Measurements from ENCODE around the gene HEATR5A. TPM values are rescaled to one million over a fixed set of nuclear protein-coding genes. Genes with fewer than 3 reads are reported as not detected.

Gene HEATR5A
- total and polyA plus RNA-seq, 2 of the 13 experiments (the other 11 are each of a cell fraction or from before 2014, with no cell fraction given) = 36.4 to 105 TPM

GRCh38 chr14:31270196-31270772 is 150.1 kb downstream of the HEATR5A start (continued):
- TF ChIP-seq ZBTB40 (IDR thresholded peaks at IDR 0.05) (no peak), ZBTB40 (CRISPR knock-in tag; IDR thresholded peaks at IDR 0.05) (peak; percentile 63; the same call in 1 of the 2 replicates), IRF2 (CRISPR knock-in tag; IDR thresholded peaks at IDR 0.05) (0 out of 2 replicates have a peak, but pooled peaks have one; percentile 54), HMGXB4 (CRISPR knock-in tag; IDR thresholded peaks at IDR 0.05; ENCODE audit: borderline replicate concordance in 1 of 2, low read depth in 1 of 2) (peak; percentile 16 to 84; a peak in 2 of 4 replicates), ZNF12 (CRISPR knock-in tag; IDR thresholded peaks at IDR 0.05) (peak; percentile 47; the same call in 1 of the 2 replicates), MXD1 (CRISPR knock-in tag; IDR thresholded peaks at IDR 0.05) (peak; percentile 71), SNAPC4 (CRISPR knock-in tag; IDR thresholded peaks at IDR 0.05) (no peak), BRD4 (CRISPR knock-in tag; IDR thresholded peaks at IDR 0.05) (no peak), CHD4 (IDR thresholded peaks at IDR 0.05; ENCODE audit: borderline replicate concordance, low read length) (peak; percentile 95), ZNF691 (CRISPR knock-in tag; IDR thresholded peaks at IDR 0.05; ENCODE audit: borderline replicate concordance, low read depth) (peak; percentile 87; the same call in 1 of the 2 replicates), MIER2 (CRISPR knock-in tag; IDR thresholded peaks at IDR 0.05) (0 out of 2 replicates have a peak, but pooled peaks have one; percentile 25)
